HepG2 (cell line): ENCODE data around the gene TMEM38A. TPM values are rescaled to one million over a fixed set of nuclear protein-coding genes. Genes with fewer than 3 reads are reported as not detected.

Source experiments
- ATAC-seq: fragments of 200-7000 bp; cut with Tn5 transposase; 3 replicates; pipeline ENCODE4 v1.9.1; 2020; ENCODE audit warnings: mild to moderate bottlenecking, moderate library complexity
- BruUV-seq: library from RNA; stranded (reverse); fragments of 400-500 nt; replicated peaks from 2 replicates; lab custom pipeline; 2021; lab: Mats Ljungman, UMichigan
- CTCF ChIA-PET: fragments of 300-600 bp; formaldehyde crosslinking; extraction: SDS; loops from one replicate; lab custom pipeline; 2021; ENCODE audit warnings: low total read pairs, inconsistent platforms, low intra/inter-chr PET ratio; lab: Yijun Ruan, JAX
- POLR2A ChIA-PET: fragments of 350-600 bp; sonication (Branson Sonifier 250); formaldehyde crosslinking; loops from one replicate; lab custom pipeline; 2020; ENCODE audit warnings: antibody characterized with exemption, inconsistent platforms; lab: Yijun Ruan, JAX
- DNase-seq: peaks from one replicate; pipeline ENCODE4 v3.0.0-alpha.2; 2015; ENCODE audit warnings: low spot score
- FAIRE-seq: peaks from 3 replicates; lab custom pipeline; 2011; peaks lifted over from hg19 to GRCh38; lab: Jason Lieb, UNC
- H2AFZ ChIP-seq: one replicate; pipeline ENCODE4 v1.6.1; 2011; ENCODE audit warnings: low read length, inconsistent platforms
- H3K27ac ChIP-seq: fragments of 300-600 bp; 3 replicates; pipeline ENCODE4 v1.8.0; 2011; ENCODE audit warnings: mixed run types, mild to moderate bottlenecking, mixed read lengths, low read length, inconsistent platforms; ENCODE audit not compliant: insufficient read depth; ENCODE audit errors: extremely low read length
- H3K27me3 ChIP-seq, 2 experiments: fragments of 200-600 bp in 1 of 2; 2 replicates in 1 of 2; 3 replicates in 1 of 2; pipeline versions ENCODE4 v1.6.0 to v1.8.0; 2011; ENCODE audit warnings: low read length in 2 of 2, mild to moderate bottlenecking in 2 of 2, moderate library complexity in 2 of 2, inconsistent platforms in 1 of 2; ENCODE audit not compliant: insufficient read depth in 2 of 2, control insufficient read depth in 1 of 2
- H3K36me3 ChIP-seq, 2 experiments: fragments of 200-600 bp in 1 of 2; replicated peaks in 1 of 2; 2 replicates in 1 of 2; 3 replicates in 1 of 2; pipeline versions ENCODE4 v1.5.1 to v1.8.0; 2011; ENCODE audit warnings: low read length in 2 of 2, inconsistent platforms in 1 of 2; ENCODE audit not compliant: insufficient read depth in 2 of 2, control insufficient read depth in 1 of 2
- H3K4me1 ChIP-seq: 2 replicates; pipeline ENCODE4 v1.5.1; 2012; ENCODE audit warnings: low read length, inconsistent platforms; ENCODE audit not compliant: insufficient read depth
- H3K4me2 ChIP-seq: 2 replicates; pipeline ENCODE4 v1.6.0; 2011; ENCODE audit warnings: low read depth, low read length, inconsistent platforms
- H3K4me3 ChIP-seq, 3 experiments: fragments of 200-600 bp in 1 of 3; sonication (generic), shearing (Covaris generic) in 1 of 3; replicated peaks in 1 of 3; 2 replicates each; pipeline ENCODE4 v1.5.1; 2011 to 2016; ENCODE audit warnings: low read length in 3 of 3, inconsistent platforms in 2 of 3, low read depth in 2 of 3, mild to moderate bottlenecking in 2 of 3, control low read depth in 1 of 3, mixed read lengths in 1 of 3; ENCODE audit not compliant: insufficient read depth in 1 of 3
- H3K79me2 ChIP-seq: one replicate; pipeline ENCODE4 v1.6.1; 2011; ENCODE audit warnings: low read length, inconsistent platforms; ENCODE audit not compliant: insufficient read depth
- H3K9ac ChIP-seq: 2 replicates; pipeline ENCODE4 v1.6.0; 2011; ENCODE audit warnings: mild to moderate bottlenecking, low read depth, low read length, inconsistent platforms; ENCODE audit not compliant: insufficient read depth
- H3K9me3 ChIP-seq: 2 replicates; pipeline ENCODE4 v1.5.1; 2012; ENCODE audit warnings: mild to moderate bottlenecking, low read length
- H4K20me1 ChIP-seq: 2 replicates; pipeline ENCODE4 v1.6.0; 2011; ENCODE audit warnings: inconsistent platforms, mild to moderate bottlenecking, low read length, moderate library complexity; ENCODE audit not compliant: insufficient read depth
- ADNP ChIP-seq: sonication (generic); formaldehyde crosslinking; IDR thresholded peaks from 2 replicates; pipeline ENCODE4 v1.4.0; 2020; ENCODE audit warnings: missing genetic modification reagents
- ATAD3A ChIP-seq: sonication (generic); formaldehyde crosslinking; IDR thresholded peaks from 2 replicates; pipeline ENCODE4 v1.4.0; 2020; ENCODE audit warnings: missing genetic modification reagents
- CENPT ChIP-seq: sonication (generic); formaldehyde crosslinking; IDR thresholded peaks from 2 replicates; pipeline ENCODE4 v1.8.0; 2022; ENCODE audit warnings: low read depth, mild to moderate bottlenecking, moderate library complexity, missing genetic modification reagents
- HNRNPL ChIP-seq: fragments of 200-400 bp; formaldehyde crosslinking; IDR thresholded peaks from 2 replicates; pipeline ENCODE4 v1.6.1; 2017; ENCODE audit warnings: mild to moderate bottlenecking, low read depth, low read length
- ISL2 ChIP-seq: sonication (generic); formaldehyde crosslinking; IDR thresholded peaks from 2 replicates; pipeline ENCODE4 v1.5.0; 2020; ENCODE audit warnings: missing genetic modification reagents
- JDP2 ChIP-seq: sonication (generic); formaldehyde crosslinking; IDR thresholded peaks from 2 replicates; pipeline ENCODE4 v1.8.1; 2022; ENCODE audit warnings: missing genetic modification reagents, borderline replicate concordance
- KLF12 ChIP-seq: sonication (generic); formaldehyde crosslinking; IDR thresholded peaks from 2 replicates; pipeline ENCODE4 v1.4.0; 2020; ENCODE audit warnings: missing genetic modification reagents, borderline replicate concordance
- KMT2B ChIP-seq: IDR thresholded peaks from 2 replicates; pipeline ENCODE4 v1.6.1; 2016; ENCODE audit warnings: missing genetic modification reagents, missing compliant biosample characterization
- NCOA2 ChIP-seq: sonication (generic); formaldehyde crosslinking; IDR thresholded peaks from 2 replicates; pipeline ENCODE4 v1.8.0; 2022; ENCODE audit warnings: inconsistent platforms
- SMC3 ChIP-seq: IDR thresholded peaks from 2 replicates; pipeline ENCODE4 v1.6.1; 2011; ENCODE audit warnings: low read length, improper control_type of control experiment
- SNAI1 ChIP-seq: sonication (generic); formaldehyde crosslinking; IDR thresholded peaks from 2 replicates; pipeline ENCODE4 v1.5.0; 2020; ENCODE audit warnings: mild to moderate bottlenecking, missing genetic modification reagents, borderline replicate concordance
- TOE1 ChIP-seq: sonication (generic); formaldehyde crosslinking; IDR thresholded peaks from 2 replicates; pipeline ENCODE4 v1.4.0; 2020; ENCODE audit warnings: mild to moderate bottlenecking, missing genetic modification reagents
- U2AF2 ChIP-seq: fragments of 200-400 bp; formaldehyde crosslinking; IDR thresholded peaks from 2 replicates; pipeline ENCODE4 v1.6.1; 2017; ENCODE audit warnings: low read depth, mild to moderate bottlenecking, low read length
- YY1 ChIP-seq: IDR thresholded peaks from 2 replicates; pipeline ENCODE4 v1.6.1; 2011; ENCODE audit warnings: low read length, low read depth, moderate library complexity, mild to moderate bottlenecking; ENCODE audit not compliant: insufficient read depth, insufficient replicate concordance
- ZIK1 ChIP-seq: sonication (generic); formaldehyde crosslinking; IDR thresholded peaks from 2 replicates; pipeline ENCODE4 v1.5.0; 2020; ENCODE audit warnings: mild to moderate bottlenecking, low read depth, missing genetic modification reagents, borderline replicate concordance
- ZNF124 ChIP-seq: sonication (generic); formaldehyde crosslinking; IDR thresholded peaks from 2 replicates; pipeline ENCODE4 v1.4.0; 2020; ENCODE audit warnings: missing genetic modification reagents
- ZNF224 ChIP-seq: sonication (generic); formaldehyde crosslinking; IDR thresholded peaks from 2 replicates; pipeline ENCODE4 v1.5.0; 2020; ENCODE audit warnings: mild to moderate bottlenecking, missing genetic modification reagents
- ZNF292 ChIP-seq: sonication (generic); formaldehyde crosslinking; IDR thresholded peaks from 2 replicates; pipeline ENCODE4 v1.8.1; 2022; ENCODE audit warnings: mild to moderate bottlenecking, low read depth, missing genetic modification reagents, borderline replicate concordance
- ZNF614 ChIP-seq: IDR thresholded peaks from 2 replicates; pipeline ENCODE4 v1.6.1; 2018; ENCODE audit warnings: missing biosample characterization, missing genetic modification reagents, inconsistent platforms, borderline replicate concordance
- ZNF710 ChIP-seq: sonication (generic); formaldehyde crosslinking; IDR thresholded peaks from 2 replicates; pipeline ENCODE4 v1.5.0; 2020; ENCODE audit warnings: mild to moderate bottlenecking, missing genetic modification reagents, borderline replicate concordance
- ZNF747 ChIP-seq: sonication (generic); formaldehyde crosslinking; IDR thresholded peaks from 2 replicates; pipeline ENCODE4 v1.8.1; 2023; ENCODE audit warnings: missing genetic modification reagents, mild to moderate bottlenecking, borderline replicate concordance
- ZSCAN25 ChIP-seq: sonication (generic); formaldehyde crosslinking; IDR thresholded peaks from 2 replicates; pipeline ENCODE4 v1.8.0; 2022; ENCODE audit warnings: mild to moderate bottlenecking, missing genetic modification reagents
- ZSCAN29 ChIP-seq: sonication (generic); formaldehyde crosslinking; conservative IDR thresholded peaks from 2 replicates; pipeline ENCODE4 v1.4.0; 2020; ENCODE audit warnings: mild to moderate bottlenecking, missing genetic modification reagents
- WGBS: methylation state at CpG from one replicate; pipeline ENCODE4 v1.1.6; 2017; ENCODE audit warnings: low lambda C conversion rate; 5-methylcytosine and 5-hydroxymethylcytosine counted together
- in situ Hi-C: cut with HindIII; loops from 2 replicates; pipeline ENCODE4 v1.10.0; 2017; ENCODE audit warnings: low pct_unique_long_range_greater_than_20kb; ENCODE audit not compliant: extremely low pct_ligation_motif_present
- intact Hi-C: fragments of 100-400 bp; cut with micrococcal nuclease; formaldehyde crosslinking; loops from one replicate; pipeline ENCODE4 v1.10.0; 2022; ENCODE audit not compliant: unreplicated experiment
- polyA plus RNA-seq, 8 experiments: library from polyadenylated mRNA; depleted of rRNA in 3 of 8; stranded (reverse) in 7 of 8; unstranded in 1 of 8; fragments of >200 nt; fragmentation: Illumina TruSeq in 4 of 8; extraction: Trizol in 4 of 8; gene quantifications; 2 replicates each; pipeline versions ENCODE4 v1.2.1 to v1.2.3, GENCODE V29; 2011 to 2016; ENCODE audit warnings: low read depth in 4 of 8, missing spikeins in 1 of 8, mixed read lengths in 1 of 8; ENCODE audit not compliant: insufficient read depth in 1 of 8
- total RNA-seq, 5 experiments: library from RNA; depleted of rRNA; stranded (reverse); fragments of >200 nt; fragmentation: Illumina TruSeq; extraction: Trizol; gene quantifications; 2 replicates each; pipeline ENCODE4 v1.2.3, GENCODE V29; 2016; ENCODE audit warnings: low read depth in 1 of 5
- TF ChIP-seq, protein P1 (sequence below): IDR thresholded peaks from 2 replicates; pipeline ENCODE4 v1.6.1; 2012; ENCODE audit warnings: inconsistent platforms

The TMEM38A gene
- total and polyA plus RNA-seq, 2 of the 13 experiments (the other 11 are each of a cell fraction or from before 2014, with no cell fraction given) = 4.8 to 6.8 TPM

GRCh38 chr19:16659832-16660708, 869 bp upstream of the TMEM38A start, which contains the start of gene SMIM7:
TSS of gene SMIM7 (minus strand) at chr19:16660144. CDS start at chr19:16660110, 34 bp downstream.
- Histone ChIP-seq H3K4me1 (peaks cover 48% of the 10 kb centered on the region), H3K79me2 (peaks cover 32% of the 10 kb centered on the region), H2AFZ (peak within 1 kb of the TSS; percentile 57), H3K4me3 (peak within 1 kb of the TSS; percentile 87 to 99 (median 98)), H3K27me3 (no peaks in the 10 kb centered on the region; a peak in 1 of 5 replicates), H3K9ac (peak within 1 kb of the TSS; percentile 86), H3K4me2 (peak within 1 kb of the TSS; percentile 99), H3K36me3 (peaks cover 14 to 31% of the 10 kb centered on the region in 2 experiments), H4K20me1 (peaks cover 22% of the 10 kb centered on the region), H3K9me3 (no peaks in the 10 kb centered on the region), H3K27ac (peak within 1 kb of the TSS; percentile 90)
- BruUV-seq = no TSS peak
- ChIA-PET CTCF (no interaction called here), POLR2A (interaction anchor here (0.6 to 2.4 kb wide), 14 partner anchors 10 to 946 kb away, joined by 3 to 9 read pairs (median 4); partner anchors contain the start of genes C19orf44 and CALR3)
- WGBS = 1% methylated on average over 18 of the region's 60 CpGs
- peak; percentile 97 for ATAC-seq
- in situ Hi-C loops = no loop called here
- peak; percentile 99 for FAIRE-seq
- peak; percentile 97 for DNase-seq
- intact Hi-C loops = no loop called here
- TF ChIP-seq ISL2 (peak; percentile 23; the same call in 1 of the 2 replicates), ZNF710 (CRISPR knock-in tag) (peak; percentile 59; the same call in 1 of the 2 replicates), ZSCAN25 (CRISPR knock-in tag) (no peak), JDP2 (CRISPR knock-in tag) (no peak), ADNP (CRISPR knock-in tag) (no peak), KLF12 (CRISPR knock-in tag) (peak; percentile 67), TOE1 (CRISPR knock-in tag) (no peak), ZNF224 (CRISPR knock-in tag) (no peak), SNAI1 (no peak; the same call in 1 of the 2 replicates), ZSCAN29 (CRISPR knock-in tag) (no peak), ZNF614 (CRISPR knock-in tag) (0 out of 2 replicates have a peak, but pooled peaks have one; percentile 31), ZIK1 (CRISPR knock-in tag) (peak; percentile 75; the same call in 1 of the 2 replicates), ZNF747 (no peak; the same call in none of the 2 replicates), KMT2B (CRISPR knock-in tag) (no peak; the same call in none of the 2 replicates), U2AF2 (no peak), NCOA2 (CRISPR knock-in tag) (no peak), SMC3 (no peak), YY1 (peak; percentile 53), HNRNPL (no peak), ZNF292 (no peak), ATAD3A (CRISPR knock-in tag) (no peak), CENPT (CRISPR knock-in tag) (no peak), ZNF124 (CRISPR knock-in tag) (0 out of 2 replicates have a peak, but pooled peaks have one; percentile 26)
- TF ChIP-seq, protein P1, sequence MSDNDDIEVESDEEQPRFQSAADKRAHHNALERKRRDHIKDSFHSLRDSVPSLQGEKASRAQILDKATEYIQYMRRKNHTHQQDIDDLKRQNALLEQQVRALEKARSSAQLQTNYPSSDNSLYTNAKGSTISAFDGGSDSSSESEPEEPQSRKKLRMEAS = peak; percentile 90
